Duodenal mucosa (tissue), 2 donors: ENCODE results near the gene LRRC19.
A peak's percentile ranks its signal among the peaks of the same experiment; 100 is the strongest.

Source experiments
- H3K27ac ChIP-seq: one replicate; pipeline ENCODE4 v1.7.0; 2013; ENCODE audit warnings: low read depth, low read length
- H3K27me3 ChIP-seq, 2 donors: one replicate each; pipeline ENCODE4 v1.7.0; 2013; ENCODE audit warnings: low read length in 2 of 2, control low read depth in 1 of 2; ENCODE audit not compliant: insufficient read depth in 2 of 2, control insufficient read depth in 1 of 2
- H3K36me3 ChIP-seq, 2 donors: one replicate each; pipeline ENCODE4 v1.7.0; 2013; ENCODE audit warnings: low read length in 2 of 2, control low read depth in 1 of 2; ENCODE audit not compliant: insufficient read depth in 2 of 2, control insufficient read depth in 1 of 2
- H3K4me1 ChIP-seq, 2 donors: one replicate each; pipeline ENCODE4 v1.7.0; 2013; ENCODE audit warnings: low read length in 2 of 2, control low read depth in 1 of 2; ENCODE audit not compliant: insufficient read depth in 2 of 2, control insufficient read depth in 1 of 2
- H3K4me3 ChIP-seq, 2 donors: one replicate each; pipeline ENCODE4 v1.7.0; 2013; ENCODE audit warnings: low read length in 2 of 2, low read depth in 1 of 2
- H3K9ac ChIP-seq, 2 donors: one replicate each; pipeline ENCODE4 v1.7.0; 2013; ENCODE audit warnings: low read length in 2 of 2, low read depth in 1 of 2
- H3K9me3 ChIP-seq, 2 donors: one replicate each; pipeline ENCODE4 v1.7.0; 2013; ENCODE audit warnings: low read length in 2 of 2, control low read depth in 1 of 2; ENCODE audit not compliant: control insufficient read depth in 1 of 2

LRRC19 gene

GRCh38 chr9:26945591-26945990 lies 59.9 kb downstream of the LRRC19 start:
- Histone ChIP-seq H3K4me1 (peaks cover 9 to 17% of the 10 kb centered on the region in 2 donors), H3K27me3 (no peaks in the 10 kb centered on the region), H3K9me3 (no peaks in the 10 kb centered on the region), H3K36me3 (peaks cover 0 to 6% of the 10 kb centered on the region in 2 donors), H3K4me3 (peak overlapping the region; percentile 94 to 96), H3K27ac (no peak overlapping the region), H3K9ac (peak overlapping the region in 1 of 2 donors; percentile 90)
